Measurements from ENCODE around the gene PROM2. TPM values are rescaled to one million over a fixed set of nuclear protein-coding genes. Genes with fewer than 3 reads are reported as not detected.

PROM2 gene
- polyA plus RNA-seq, 1 donor (not counting 4 experiments of a cell fraction or from before 2014, with no cell fraction given), result 11.4 TPM

- Histone ChIP-seq H3K36me3 (ENCODE audit: control insufficient read depth in 2 of 2, extremely low read depth in 1 of 2, insufficient read depth in 2 of 2, low read length in 2 of 2) (no peaks in the 10 kb centered on the region), H3K9me1 (ENCODE audit: control insufficient read depth, extremely low read depth, insufficient read depth, low read length) (no peaks in the 10 kb centered on the region), H3K4me3 (ENCODE audit: control insufficient read depth in 2 of 3, extremely low read depth in 1 of 3, insufficient read depth in 2 of 3, low read depth in 1 of 3, low read length in 3 of 3) (no peak overlapping the region), H3K9me3 (ENCODE audit: control insufficient read depth, low read depth, low read length) (no peaks in the 10 kb centered on the region), H4K20me1 (ENCODE audit: control insufficient read depth, extremely low read depth, insufficient read depth, low read length) (no peaks in the 10 kb centered on the region), H3K4me1 (ENCODE audit: control insufficient read depth, extremely low read depth, insufficient read depth, low read length) (peaks cover 4% of the 10 kb centered on the region), H3K4me2 (ENCODE audit: control insufficient read depth, extremely low read depth, insufficient read depth, low read depth, low read length) (no peak overlapping the region), H3K9ac (ENCODE audit: control insufficient read depth, extremely low read depth, insufficient read depth, low read length) (no peak overlapping the region), H3K79me2 (ENCODE audit: control insufficient read depth, insufficient read depth, low read length) (no peaks in the 10 kb centered on the region), H2AFZ (ENCODE audit: control insufficient read depth, low read length) (no peak overlapping the region), H3K27ac (ENCODE audit: control insufficient read depth, insufficient read depth, low read length) (no peak overlapping the region), H3K27me3 (ENCODE audit: control insufficient read depth, extremely low read depth, insufficient read depth, low read length) (peaks cover 4% of the 10 kb centered on the region)
- DNase-seq (ENCODE audit: low read depth, low spot score), result no peak
- no peak for TF ChIP-seq EZH2 (IDR thresholded peaks at IDR 0.05; ENCODE audit: low read length)
- TF ChIP-seq, protein P1, sequence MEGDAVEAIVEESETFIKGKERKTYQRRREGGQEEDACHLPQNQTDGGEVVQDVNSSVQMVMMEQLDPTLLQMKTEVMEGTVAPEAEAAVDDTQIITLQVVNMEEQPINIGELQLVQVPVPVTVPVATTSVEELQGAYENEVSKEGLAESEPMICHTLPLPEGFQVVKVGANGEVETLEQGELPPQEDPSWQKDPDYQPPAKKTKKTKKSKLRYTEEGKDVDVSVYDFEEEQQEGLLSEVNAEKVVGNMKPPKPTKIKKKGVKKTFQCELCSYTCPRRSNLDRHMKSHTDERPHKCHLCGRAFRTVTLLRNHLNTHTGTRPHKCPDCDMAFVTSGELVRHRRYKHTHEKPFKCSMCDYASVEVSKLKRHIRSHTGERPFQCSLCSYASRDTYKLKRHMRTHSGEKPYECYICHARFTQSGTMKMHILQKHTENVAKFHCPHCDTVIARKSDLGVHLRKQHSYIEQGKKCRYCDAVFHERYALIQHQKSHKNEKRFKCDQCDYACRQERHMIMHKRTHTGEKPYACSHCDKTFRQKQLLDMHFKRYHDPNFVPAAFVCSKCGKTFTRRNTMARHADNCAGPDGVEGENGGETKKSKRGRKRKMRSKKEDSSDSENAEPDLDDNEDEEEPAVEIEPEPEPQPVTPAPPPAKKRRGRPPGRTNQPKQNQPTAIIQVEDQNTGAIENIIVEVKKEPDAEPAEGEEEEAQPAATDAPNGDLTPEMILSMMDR (optimal IDR thresholded peaks at IDR 0.05 in 1 of 3, IDR thresholded peaks at IDR 0.05 in 1 of 3, conservative IDR thresholded peaks at IDR 0.05 in 1 of 3; ENCODE audit: extremely low read depth in 1 of 3, insufficient read depth in 2 of 3, low read length in 3 of 3), result no peak
- no peak for FAIRE-seq
- dilution Hi-C loops (cut with MboI; ENCODE audit: extremely low pct_ligation_motif_present, low sequenced_read_pairs), result no loop called here
These were observed 39.9 kb upstream of the PROM2 start for GRCh38 chr2:95234286-95234785.

DNA sequence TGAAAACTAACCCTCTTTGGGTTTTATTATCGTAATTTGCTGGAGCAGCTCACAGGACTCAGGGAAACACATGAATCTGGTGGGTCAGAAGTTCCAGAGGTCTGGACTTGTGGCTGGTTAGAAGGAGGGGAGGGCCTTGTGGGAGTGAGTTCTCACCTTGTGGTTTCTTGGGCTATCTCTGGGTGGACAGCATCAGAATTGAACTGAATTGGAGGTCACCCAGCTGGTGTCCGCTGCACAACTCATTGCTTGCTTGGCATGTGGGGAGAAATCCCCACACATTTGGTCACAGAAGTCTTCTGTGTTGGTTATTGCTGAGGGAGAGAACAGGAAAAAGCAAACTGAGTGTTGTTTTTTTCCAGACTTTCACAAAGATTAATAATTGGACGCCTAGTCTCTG is 39.4 kb upstream of the PROM2 start:
- Histone ChIP-seq H3K79me2 (ENCODE audit: control insufficient read depth, insufficient read depth, low read length) (no peaks in the 10 kb centered on the region), H3K9me1 (ENCODE audit: control insufficient read depth, extremely low read depth, insufficient read depth, low read length) (no peaks in the 10 kb centered on the region), H3K4me3 (ENCODE audit: control insufficient read depth in 2 of 3, extremely low read depth in 1 of 3, insufficient read depth in 2 of 3, low read depth in 1 of 3, low read length in 3 of 3) (no peak overlapping the region), H3K4me1 (ENCODE audit: control insufficient read depth, extremely low read depth, insufficient read depth, low read length) (peaks cover 4% of the 10 kb centered on the region), H3K27ac (ENCODE audit: control insufficient read depth, insufficient read depth, low read length) (no peak overlapping the region), H3K27me3 (ENCODE audit: control insufficient read depth, extremely low read depth, insufficient read depth, low read length) (peaks cover 4% of the 10 kb centered on the region), H3K4me2 (ENCODE audit: control insufficient read depth, extremely low read depth, insufficient read depth, low read depth, low read length) (no peak overlapping the region), H3K9me3 (ENCODE audit: control insufficient read depth, low read depth, low read length) (no peaks in the 10 kb centered on the region), H3K36me3 (ENCODE audit: control insufficient read depth in 2 of 2, extremely low read depth in 1 of 2, insufficient read depth in 2 of 2, low read length in 2 of 2) (no peaks in the 10 kb centered on the region), H4K20me1 (ENCODE audit: control insufficient read depth, extremely low read depth, insufficient read depth, low read length) (no peaks in the 10 kb centered on the region), H3K9ac (ENCODE audit: control insufficient read depth, extremely low read depth, insufficient read depth, low read length) (no peak overlapping the region), H2AFZ (ENCODE audit: control insufficient read depth, low read length) (no peak overlapping the region)
- FAIRE-seq, result no peak
- no peak for TF ChIP-seq EZH2 (IDR thresholded peaks at IDR 0.05; ENCODE audit: low read length)
- TF ChIP-seq, protein P1 (optimal IDR thresholded peaks at IDR 0.05 in 1 of 3, IDR thresholded peaks at IDR 0.05 in 1 of 3, conservative IDR thresholded peaks at IDR 0.05 in 1 of 3; ENCODE audit: extremely low read depth in 1 of 3, insufficient read depth in 2 of 3, low read length in 3 of 3), result no peak
- dilution Hi-C loops (cut with MboI; ENCODE audit: extremely low pct_ligation_motif_present, low sequenced_read_pairs), result no loop called here
- DNase-seq (ENCODE audit: low read depth, low spot score), result no peak

All from keratinocyte (primary cell).